Esophagus squamous epithelium (tissue), 5 donors: Measurements from ENCODE around the gene RNGTT. TPM values are rescaled to one million over a fixed set of nuclear protein-coding genes. Genes with fewer than 3 reads are reported as not detected.

Source experiments
- DNase-seq: peaks from one replicate; lab custom pipeline; 2025; lab: John Stamatoyannopoulos, UW
- H3K27ac ChIP-seq, 4 donors: fragments of 200-600 bp; sonication (generic); one replicate each; pipeline ENCODE4 v1.5.1; 2016 to 2019; ENCODE audit warnings: mild to moderate bottlenecking in 1 of 4
- H3K27me3 ChIP-seq, 4 donors: fragments of 200-600 bp; sonication (generic); 1 replicate in 3 of 4; 2 replicates in 1 of 4; pipeline versions ENCODE4 v1.5.1 to v1.6.0; 2017 to 2021; ENCODE audit warnings: antibody characterized with exemption in 1 of 4
- H3K36me3 ChIP-seq, 3 donors: fragments of 200-600 bp; sonication (generic); one replicate each; pipeline ENCODE4 v1.5.1; 2016 to 2019
- H3K4me1 ChIP-seq, 3 donors: fragments of 200-600 bp; sonication (generic); one replicate each; pipeline ENCODE4 v1.5.1; 2017 to 2019
- H3K4me3 ChIP-seq, 4 donors: fragments of 200-600 bp; sonication (generic); 1 replicate in 3 of 4; 2 replicates in 1 of 4; pipeline ENCODE4 v1.5.1; 2016 to 2019; ENCODE audit warnings: mild to moderate bottlenecking in 2 of 4, moderate library complexity in 1 of 4
- H3K9me3 ChIP-seq, 3 donors: fragments of 200-600 bp; sonication (generic); one replicate each; pipeline ENCODE4 v1.5.1; 2016 to 2019
- POLR2A ChIP-seq, 4 donors: fragments of 450-650 bp; IDR thresholded peaks; one replicate each; pipeline ENCODE4 v1.6.1; 2017; ENCODE audit warnings: antibody characterized with exemption in 4 of 4, mild to moderate bottlenecking in 4 of 4, moderate library complexity in 3 of 4
- WGBS, 2 donors: methylation state at CpG; one replicate each; pipeline ENCODE4 v1.1.5; 2018; 5-methylcytosine and 5-hydroxymethylcytosine counted together
- intact Hi-C: fragments of 100-400 bp; cut with DNase I; formaldehyde crosslinking; loops from one replicate; pipeline ENCODE4 v1.15.0; 2022
- total RNA-seq, 4 donors: library from RNA; depleted of rRNA; stranded (reverse); fragments of >200 nt; gene quantifications; one replicate each; pipeline ENCODE4 v1.1.0, GENCODE V29; 2016
- TF ChIP-seq, protein P1 (sequence below), 6 experiments: fragments of 450-650 bp in 4 of 6; fragments of 200-600 bp in 2 of 6; sonication (generic) in 2 of 6; IDR thresholded peaks; one replicate each; pipeline ENCODE4 v1.5.1; 2016 to 2019; ENCODE audit warnings: antibody characterized with exemption in 6 of 6, mild to moderate bottlenecking in 4 of 6, moderate library complexity in 4 of 6
- donor health status: DM: yes; HTN: yes; CAD: no.

The RNGTT gene
- total RNA-seq, 4 donors from 2014 or later: 8.3 to 22.3 (median 18.3) TPM

DNA sequence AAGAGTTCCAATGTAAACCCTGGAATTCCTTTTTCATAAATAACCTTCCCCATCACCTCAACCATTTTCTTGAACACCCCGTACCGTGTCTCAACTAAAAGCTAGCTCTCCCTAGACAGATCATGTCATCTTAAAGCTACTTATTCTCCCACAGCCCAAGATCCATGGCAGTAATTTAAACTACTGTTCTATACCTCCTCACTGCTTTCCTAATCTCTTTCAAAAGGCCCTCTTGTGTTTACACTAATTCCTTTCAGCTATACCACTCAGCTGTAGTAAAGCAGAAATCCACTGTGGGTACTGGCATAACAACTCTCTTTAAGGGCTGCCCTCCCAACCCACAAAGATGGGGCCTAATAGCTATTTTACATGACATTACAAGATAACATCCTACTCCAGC, 67.5 kb downstream of the RNGTT start:
- H3K4me1 ChIP-seq: no peaks in the 10 kb centered on the region
- no peaks in the 10 kb centered on the region for H3K9me3 ChIP-seq
- 92 to 97% methylated on average over 2 of the region's 2 CpGs for WGBS, 2 donors
- intact Hi-C loops: no loop called here
- TF ChIP-seq, protein P1, sequence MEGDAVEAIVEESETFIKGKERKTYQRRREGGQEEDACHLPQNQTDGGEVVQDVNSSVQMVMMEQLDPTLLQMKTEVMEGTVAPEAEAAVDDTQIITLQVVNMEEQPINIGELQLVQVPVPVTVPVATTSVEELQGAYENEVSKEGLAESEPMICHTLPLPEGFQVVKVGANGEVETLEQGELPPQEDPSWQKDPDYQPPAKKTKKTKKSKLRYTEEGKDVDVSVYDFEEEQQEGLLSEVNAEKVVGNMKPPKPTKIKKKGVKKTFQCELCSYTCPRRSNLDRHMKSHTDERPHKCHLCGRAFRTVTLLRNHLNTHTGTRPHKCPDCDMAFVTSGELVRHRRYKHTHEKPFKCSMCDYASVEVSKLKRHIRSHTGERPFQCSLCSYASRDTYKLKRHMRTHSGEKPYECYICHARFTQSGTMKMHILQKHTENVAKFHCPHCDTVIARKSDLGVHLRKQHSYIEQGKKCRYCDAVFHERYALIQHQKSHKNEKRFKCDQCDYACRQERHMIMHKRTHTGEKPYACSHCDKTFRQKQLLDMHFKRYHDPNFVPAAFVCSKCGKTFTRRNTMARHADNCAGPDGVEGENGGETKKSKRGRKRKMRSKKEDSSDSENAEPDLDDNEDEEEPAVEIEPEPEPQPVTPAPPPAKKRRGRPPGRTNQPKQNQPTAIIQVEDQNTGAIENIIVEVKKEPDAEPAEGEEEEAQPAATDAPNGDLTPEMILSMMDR (IDR thresholded peaks at IDR 0.05): no peak
- no peak for TF ChIP-seq POLR2A (IDR thresholded peaks at IDR 0.05)
- no peak overlapping the region for H3K27ac ChIP-seq
- H3K36me3 ChIP-seq: peaks cover 0 to 14% (median 4%) of the 10 kb centered on the region in 3 donors
- DNase-seq: no peak
- H3K27me3 ChIP-seq: no peaks in the 10 kb centered on the region
- H3K4me3 ChIP-seq: no peak overlapping the region

GRCh38 chr6:88890860-88891845, 72.3 kb downstream of the RNGTT start:
- no peak overlapping the region for H3K27ac ChIP-seq
- H3K27me3 ChIP-seq: no peaks in the 10 kb centered on the region
- intact Hi-C loops: no loop called here
- H3K4me3 ChIP-seq: no peak overlapping the region
- H3K4me1 ChIP-seq: no peaks in the 10 kb centered on the region
- no peak for TF ChIP-seq POLR2A (IDR thresholded peaks at IDR 0.05)
- TF ChIP-seq, protein P1 (IDR thresholded peaks at IDR 0.05): no peak
- DNase-seq: no peak
- no peaks in the 10 kb centered on the region for H3K9me3 ChIP-seq
- WGBS, 2 donors: 66% methylated on average over 5 of the region's 5 CpGs
- peaks cover 0 to 48% (median 0%) of the 10 kb centered on the region in 3 donors for H3K36me3 ChIP-seq

DNA sequence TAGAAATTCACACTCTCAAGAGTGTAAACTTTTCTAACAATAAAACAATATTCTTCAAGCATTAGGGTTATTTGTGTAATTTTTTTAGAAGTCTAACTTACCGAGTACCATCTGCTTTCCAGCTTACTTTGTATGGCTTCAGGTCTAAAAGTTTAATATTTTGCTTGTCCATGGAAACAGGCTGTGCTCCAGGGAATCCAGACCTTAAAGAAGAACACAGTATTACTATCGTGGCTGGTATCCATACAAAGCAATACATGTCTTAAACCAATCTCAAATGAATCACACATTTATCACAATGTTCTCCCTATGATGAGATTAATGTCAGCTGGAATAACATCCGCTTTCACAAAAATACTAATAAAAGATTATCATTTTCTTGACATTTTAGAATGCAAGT, 73.0 kb downstream of the RNGTT start:
- Histone ChIP-seq H3K9me3 (no peaks in the 10 kb centered on the region), H3K36me3 (peaks cover 0 to 56% (median 0%) of the 10 kb centered on the region in 3 donors), H3K4me1 (no peaks in the 10 kb centered on the region), H3K4me3 (no peak overlapping the region), H3K27ac (no peak overlapping the region), H3K27me3 (no peaks in the 10 kb centered on the region)
- TF ChIP-seq, protein P1 (IDR thresholded peaks at IDR 0.05): no peak
- TF ChIP-seq POLR2A (IDR thresholded peaks at IDR 0.05): no peak
- intact Hi-C loops: no loop called here
- WGBS, 2 donors: 74 to 77% methylated on average over 3 of the region's 3 CpGs
- DNase-seq: no peak

GRCh38 chr6:88884361-88884760, 79.1 kb downstream of the RNGTT start:
- H3K4me1 ChIP-seq: no peaks in the 10 kb centered on the region
- no peaks in the 10 kb centered on the region for H3K27me3 ChIP-seq
- intact Hi-C loops: no loop called here
- no peak for DNase-seq
- no peak overlapping the region for H3K27ac ChIP-seq
- H3K4me3 ChIP-seq: no peak overlapping the region
- H3K9me3 ChIP-seq: no peaks in the 10 kb centered on the region
- H3K36me3 ChIP-seq: peaks cover 0 to 55% (median 0%) of the 10 kb centered on the region in 3 donors
- no peak for TF ChIP-seq POLR2A (IDR thresholded peaks at IDR 0.05)
- TF ChIP-seq, protein P1 (IDR thresholded peaks at IDR 0.05): no peak

DNA sequence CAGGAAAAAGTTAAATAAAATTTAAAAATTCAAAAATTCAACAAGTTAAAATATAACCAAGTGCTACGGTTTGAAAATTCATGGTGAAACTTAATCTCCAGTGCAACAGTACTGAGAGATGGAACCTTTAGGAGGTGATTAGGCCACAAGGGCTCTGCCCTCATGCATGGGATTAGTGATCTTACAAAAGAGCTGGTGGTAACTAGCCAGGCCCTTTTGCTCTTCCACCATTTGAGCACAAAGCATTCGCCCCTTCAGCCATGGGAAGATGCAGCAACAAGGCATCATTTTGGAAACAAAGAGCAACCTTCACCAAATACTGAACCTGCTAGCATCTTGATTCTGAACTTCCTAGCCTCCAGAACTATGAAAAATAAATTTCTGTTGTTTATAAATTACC, 80.9 kb downstream of the RNGTT start:
- Histone ChIP-seq H3K9me3 (no peaks in the 10 kb centered on the region), H3K27ac (no peak overlapping the region), H3K27me3 (no peaks in the 10 kb centered on the region), H3K36me3 (peaks cover 0 to 45% (median 0%) of the 10 kb centered on the region in 3 donors), H3K4me1 (no peaks in the 10 kb centered on the region), H3K4me3 (no peak overlapping the region)
- 86 to 97% methylated on average over 2 of the region's 2 CpGs for WGBS, 2 donors
- intact Hi-C loops: no loop called here
- TF ChIP-seq, protein P1 (IDR thresholded peaks at IDR 0.05): no peak
- TF ChIP-seq POLR2A (IDR thresholded peaks at IDR 0.05): no peak
- no peak for DNase-seq
